ENCODE data around the gene POP4. TPM values are rescaled to one million over a fixed set of nuclear protein-coding genes. Genes with fewer than 3 reads are reported as not detected.

The POP4 gene
- total and polyA plus RNA-seq, 9 of the 15 experiments (the other 6 are each of a cell fraction or from before 2014, with no cell fraction given): 42.1 to 128 (median 99.0) TPM

DNA sequence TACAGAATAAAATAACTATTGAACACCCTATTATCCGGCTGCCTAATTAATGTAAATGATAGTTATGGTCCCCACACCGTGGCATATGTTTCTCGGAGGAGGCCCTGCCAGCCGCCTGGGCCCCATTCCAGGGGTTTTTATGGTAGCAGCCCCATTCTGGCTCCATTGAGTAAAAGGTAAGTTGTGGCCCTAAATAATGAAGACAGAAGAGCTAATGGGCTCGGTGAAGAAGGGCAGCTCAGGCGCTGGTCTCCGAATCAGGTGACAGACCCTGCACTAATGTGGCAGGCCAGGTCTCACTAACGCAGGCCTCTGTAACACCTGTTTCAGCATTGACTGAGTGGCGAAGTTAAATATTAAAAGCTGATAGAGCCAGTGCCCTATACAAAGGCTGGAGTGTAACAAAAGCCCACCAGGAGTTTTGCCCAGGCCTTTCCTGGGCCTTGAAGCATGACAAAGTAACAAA, 19.1 kb downstream of the POP4 start:
- Histone ChIP-seq H3K4me1 (replicated peaks in 1 of 2; ENCODE audit: control insufficient read depth in 2 of 2, insufficient read depth in 2 of 2, low read length in 2 of 2) (peaks cover 22 to 38% of the 10 kb centered on the region in 2 experiments), H3K9ac (ENCODE audit: insufficient read depth in 1 of 2, low read depth in 2 of 2, low read length in 2 of 2) (no peak overlapping the region), H3K79me2 (ENCODE audit: control insufficient read depth, insufficient read depth, low read length) (no peaks in the 10 kb centered on the region), H3K9me1 (ENCODE audit: control insufficient read depth, insufficient read depth, low read length) (no peaks in the 10 kb centered on the region), H3K4me2 (ENCODE audit: insufficient read depth, low read length) (no peak overlapping the region), H3K9me3 (replicated peaks; ENCODE audit: control insufficient read depth, insufficient read depth, low read depth, low read length) (no peaks in the 10 kb centered on the region), H3K27me3 (ENCODE audit: control insufficient read depth in 2 of 2, insufficient read depth in 2 of 2, low read length in 2 of 2) (no peaks in the 10 kb centered on the region), H3K27ac (ENCODE audit: extremely low read depth, low read depth, low read length) (no peak overlapping the region; the same call in 2 of the 3 replicates), H2AFZ (ENCODE audit: low read depth, low read length) (no peak overlapping the region; the same call in 1 of the 2 replicates), H3K4me3 (no peak overlapping the region), H3K36me3 (ENCODE audit: control insufficient read depth, insufficient read depth, low read length) (no peaks in the 10 kb centered on the region), H4K20me1 (replicated peaks; ENCODE audit: control insufficient read depth, insufficient read depth, low read length) (no peaks in the 10 kb centered on the region)
- no peak for ATAC-seq
- BruUV-seq (replicated peaks): no TSS peak
- FAIRE-seq: no peak
- TF ChIP-seq DACH1 (IDR thresholded peaks at IDR 0.05; ENCODE audit: partially characterized antibody): no peak
- TF ChIP-seq FOXA1 (IDR thresholded peaks at IDR 0.05; ENCODE audit: borderline replicate concordance): no peak
- TF ChIP-seq, protein P1, sequence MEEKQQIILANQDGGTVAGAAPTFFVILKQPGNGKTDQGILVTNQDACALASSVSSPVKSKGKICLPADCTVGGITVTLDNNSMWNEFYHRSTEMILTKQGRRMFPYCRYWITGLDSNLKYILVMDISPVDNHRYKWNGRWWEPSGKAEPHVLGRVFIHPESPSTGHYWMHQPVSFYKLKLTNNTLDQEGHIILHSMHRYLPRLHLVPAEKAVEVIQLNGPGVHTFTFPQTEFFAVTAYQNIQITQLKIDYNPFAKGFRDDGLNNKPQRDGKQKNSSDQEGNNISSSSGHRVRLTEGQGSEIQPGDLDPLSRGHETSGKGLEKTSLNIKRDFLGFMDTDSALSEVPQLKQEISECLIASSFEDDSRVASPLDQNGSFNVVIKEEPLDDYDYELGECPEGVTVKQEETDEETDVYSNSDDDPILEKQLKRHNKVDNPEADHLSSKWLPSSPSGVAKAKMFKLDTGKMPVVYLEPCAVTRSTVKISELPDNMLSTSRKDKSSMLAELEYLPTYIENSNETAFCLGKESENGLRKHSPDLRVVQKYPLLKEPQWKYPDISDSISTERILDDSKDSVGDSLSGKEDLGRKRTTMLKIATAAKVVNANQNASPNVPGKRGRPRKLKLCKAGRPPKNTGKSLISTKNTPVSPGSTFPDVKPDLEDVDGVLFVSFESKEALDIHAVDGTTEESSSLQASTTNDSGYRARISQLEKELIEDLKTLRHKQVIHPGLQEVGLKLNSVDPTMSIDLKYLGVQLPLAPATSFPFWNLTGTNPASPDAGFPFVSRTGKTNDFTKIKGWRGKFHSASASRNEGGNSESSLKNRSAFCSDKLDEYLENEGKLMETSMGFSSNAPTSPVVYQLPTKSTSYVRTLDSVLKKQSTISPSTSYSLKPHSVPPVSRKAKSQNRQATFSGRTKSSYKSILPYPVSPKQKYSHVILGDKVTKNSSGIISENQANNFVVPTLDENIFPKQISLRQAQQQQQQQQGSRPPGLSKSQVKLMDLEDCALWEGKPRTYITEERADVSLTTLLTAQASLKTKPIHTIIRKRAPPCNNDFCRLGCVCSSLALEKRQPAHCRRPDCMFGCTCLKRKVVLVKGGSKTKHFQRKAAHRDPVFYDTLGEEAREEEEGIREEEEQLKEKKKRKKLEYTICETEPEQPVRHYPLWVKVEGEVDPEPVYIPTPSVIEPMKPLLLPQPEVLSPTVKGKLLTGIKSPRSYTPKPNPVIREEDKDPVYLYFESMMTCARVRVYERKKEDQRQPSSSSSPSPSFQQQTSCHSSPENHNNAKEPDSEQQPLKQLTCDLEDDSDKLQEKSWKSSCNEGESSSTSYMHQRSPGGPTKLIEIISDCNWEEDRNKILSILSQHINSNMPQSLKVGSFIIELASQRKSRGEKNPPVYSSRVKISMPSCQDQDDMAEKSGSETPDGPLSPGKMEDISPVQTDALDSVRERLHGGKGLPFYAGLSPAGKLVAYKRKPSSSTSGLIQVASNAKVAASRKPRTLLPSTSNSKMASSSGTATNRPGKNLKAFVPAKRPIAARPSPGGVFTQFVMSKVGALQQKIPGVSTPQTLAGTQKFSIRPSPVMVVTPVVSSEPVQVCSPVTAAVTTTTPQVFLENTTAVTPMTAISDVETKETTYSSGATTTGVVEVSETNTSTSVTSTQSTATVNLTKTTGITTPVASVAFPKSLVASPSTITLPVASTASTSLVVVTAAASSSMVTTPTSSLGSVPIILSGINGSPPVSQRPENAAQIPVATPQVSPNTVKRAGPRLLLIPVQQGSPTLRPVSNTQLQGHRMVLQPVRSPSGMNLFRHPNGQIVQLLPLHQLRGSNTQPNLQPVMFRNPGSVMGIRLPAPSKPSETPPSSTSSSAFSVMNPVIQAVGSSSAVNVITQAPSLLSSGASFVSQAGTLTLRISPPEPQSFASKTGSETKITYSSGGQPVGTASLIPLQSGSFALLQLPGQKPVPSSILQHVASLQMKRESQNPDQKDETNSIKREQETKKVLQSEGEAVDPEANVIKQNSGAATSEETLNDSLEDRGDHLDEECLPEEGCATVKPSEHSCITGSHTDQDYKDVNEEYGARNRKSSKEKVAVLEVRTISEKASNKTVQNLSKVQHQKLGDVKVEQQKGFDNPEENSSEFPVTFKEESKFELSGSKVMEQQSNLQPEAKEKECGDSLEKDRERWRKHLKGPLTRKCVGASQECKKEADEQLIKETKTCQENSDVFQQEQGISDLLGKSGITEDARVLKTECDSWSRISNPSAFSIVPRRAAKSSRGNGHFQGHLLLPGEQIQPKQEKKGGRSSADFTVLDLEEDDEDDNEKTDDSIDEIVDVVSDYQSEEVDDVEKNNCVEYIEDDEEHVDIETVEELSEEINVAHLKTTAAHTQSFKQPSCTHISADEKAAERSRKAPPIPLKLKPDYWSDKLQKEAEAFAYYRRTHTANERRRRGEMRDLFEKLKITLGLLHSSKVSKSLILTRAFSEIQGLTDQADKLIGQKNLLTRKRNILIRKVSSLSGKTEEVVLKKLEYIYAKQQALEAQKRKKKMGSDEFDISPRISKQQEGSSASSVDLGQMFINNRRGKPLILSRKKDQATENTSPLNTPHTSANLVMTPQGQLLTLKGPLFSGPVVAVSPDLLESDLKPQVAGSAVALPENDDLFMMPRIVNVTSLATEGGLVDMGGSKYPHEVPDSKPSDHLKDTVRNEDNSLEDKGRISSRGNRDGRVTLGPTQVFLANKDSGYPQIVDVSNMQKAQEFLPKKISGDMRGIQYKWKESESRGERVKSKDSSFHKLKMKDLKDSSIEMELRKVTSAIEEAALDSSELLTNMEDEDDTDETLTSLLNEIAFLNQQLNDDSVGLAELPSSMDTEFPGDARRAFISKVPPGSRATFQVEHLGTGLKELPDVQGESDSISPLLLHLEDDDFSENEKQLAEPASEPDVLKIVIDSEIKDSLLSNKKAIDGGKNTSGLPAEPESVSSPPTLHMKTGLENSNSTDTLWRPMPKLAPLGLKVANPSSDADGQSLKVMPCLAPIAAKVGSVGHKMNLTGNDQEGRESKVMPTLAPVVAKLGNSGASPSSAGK (IDR thresholded peaks at IDR 0.05): 0 out of 2 replicates have a peak, but pooled peaks have one; percentile 2
- in situ Hi-C loops (cut with MboI): no loop called here
- intact Hi-C loops (cut with micrococcal nuclease): loop anchor here (5.0 kb wide), 2 partner anchors 37 to 67 kb away; no protein-coding TSS in a partner anchor
- 75% methylated on average over 9 of the region's 9 CpGs for WGBS (ENCODE audit: insufficient coverage, low coverage, missing lambda C conversion rate)
- ChIA-PET CTCF (ENCODE audit: low intra/inter-chr PET ratio) (no interaction called here), POLR2A (interaction anchor here (2.4 kb wide), 1 partner anchor 19 kb away, joined by 6 read pairs; the partner anchor contains the start of gene POP4)
- DNase-seq (ENCODE audit: extremely low read depth in 1 of 4, low spot score in 3 of 4): no peak

All from K562 (cell line).